ENCODE data around the gene IST1.

The IST1 gene

GRCh38 chr16:71943887-71944286, 48.6 kb downstream of the IST1 start:
- Histone ChIP-seq H3K36me3 (ENCODE audit: insufficient read depth, low read length) (no peaks in the 10 kb centered on the region), H3K4me1 (ENCODE audit: insufficient read depth, low read length) (no peaks in the 10 kb centered on the region), H3K9ac (ENCODE audit: low read depth, low read length) (no peak overlapping the region), H3K9me3 (ENCODE audit: control insufficient read depth, insufficient read depth, low read length) (no peaks in the 10 kb centered on the region)

GRCh38 chr16:71945616-71946015, 50.3 kb downstream of the IST1 start:
- H3K4me1 ChIP-seq (ENCODE audit: insufficient read depth, low read length): no peaks in the 10 kb centered on the region
- no peaks in the 10 kb centered on the region for H3K36me3 ChIP-seq (ENCODE audit: insufficient read depth, low read length)
- no peaks in the 10 kb centered on the region for H3K9me3 ChIP-seq (ENCODE audit: control insufficient read depth, insufficient read depth, low read length)
- no peak overlapping the region for H3K9ac ChIP-seq (ENCODE audit: low read depth, low read length)

DNA sequence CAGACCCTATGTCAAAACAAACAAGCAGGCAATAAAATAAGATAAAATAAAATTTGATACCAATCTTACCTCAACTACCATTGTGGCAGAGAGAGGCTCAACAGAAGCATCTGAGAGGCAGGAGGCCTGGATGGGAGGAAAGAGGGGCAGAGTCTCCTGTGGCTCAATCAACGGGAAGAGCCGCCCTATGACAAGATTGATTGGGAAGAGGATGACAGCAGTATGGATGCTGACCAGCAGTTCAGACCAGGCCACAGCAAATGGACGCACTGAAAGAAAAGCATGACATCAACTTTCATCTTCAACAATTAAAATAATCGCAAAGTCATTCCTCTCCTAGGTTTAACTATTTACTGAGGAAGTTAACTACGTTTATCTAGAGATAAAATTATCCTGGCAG, 57.5 kb downstream of the IST1 start:
- no peaks in the 10 kb centered on the region for H3K4me1 ChIP-seq (ENCODE audit: insufficient read depth, low read length)
- no peaks in the 10 kb centered on the region for H3K9me3 ChIP-seq (ENCODE audit: control insufficient read depth, insufficient read depth, low read length)
- H3K9ac ChIP-seq (ENCODE audit: low read depth, low read length): no peak overlapping the region
- no peaks in the 10 kb centered on the region for H3K36me3 ChIP-seq (ENCODE audit: insufficient read depth, low read length)

DNA sequence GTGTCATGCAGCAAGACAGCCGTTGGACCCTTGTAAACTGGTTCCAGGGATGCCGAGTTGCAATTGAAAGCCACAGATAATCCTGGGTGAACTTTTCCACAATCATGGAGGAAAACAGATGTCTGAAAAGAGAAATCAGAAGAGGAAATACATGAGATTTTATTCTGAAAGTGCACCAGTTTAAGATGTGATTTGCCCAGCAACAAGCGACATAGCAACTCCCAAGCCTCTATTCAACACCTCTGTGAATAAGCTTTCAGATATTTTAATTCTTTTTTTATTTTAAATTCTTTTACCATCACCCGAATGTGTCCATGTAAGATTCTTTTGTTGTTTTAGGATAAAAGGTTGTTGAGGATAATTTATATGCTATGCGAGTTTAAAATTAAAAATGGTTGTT, 58.8 kb downstream of the IST1 start:
- Histone ChIP-seq H3K9ac (ENCODE audit: low read depth, low read length) (no peak overlapping the region), H3K4me1 (ENCODE audit: insufficient read depth, low read length) (no peaks in the 10 kb centered on the region), H3K36me3 (ENCODE audit: insufficient read depth, low read length) (no peaks in the 10 kb centered on the region), H3K9me3 (ENCODE audit: control insufficient read depth, insufficient read depth, low read length) (no peaks in the 10 kb centered on the region)

GRCh38 chr16:71954699-71955195, 59.4 kb downstream of the IST1 start:
- Histone ChIP-seq H3K4me1 (ENCODE audit: insufficient read depth, low read length) (no peaks in the 10 kb centered on the region), H3K36me3 (ENCODE audit: insufficient read depth, low read length) (no peaks in the 10 kb centered on the region), H3K9me3 (ENCODE audit: control insufficient read depth, insufficient read depth, low read length) (no peaks in the 10 kb centered on the region), H3K9ac (ENCODE audit: low read depth, low read length) (no peak overlapping the region)

DNA sequence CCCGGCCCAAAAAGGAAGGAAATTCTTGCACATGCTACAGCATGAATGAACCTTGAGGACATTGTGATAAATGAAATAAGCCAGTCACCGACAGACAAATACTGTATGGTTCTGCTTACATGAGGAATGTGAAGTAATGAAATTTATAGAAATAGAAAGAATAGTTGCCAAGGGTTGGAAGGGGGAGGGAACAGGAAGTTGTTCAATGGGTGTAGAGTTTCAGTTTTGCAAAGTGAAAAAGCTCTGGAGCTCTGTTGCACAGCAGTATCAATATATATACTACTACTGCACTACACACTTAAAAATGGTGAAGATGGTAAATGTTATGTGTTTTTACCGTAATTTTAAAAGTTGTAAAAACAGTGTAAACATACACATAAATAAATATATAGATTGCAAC, 61.2 kb downstream of the IST1 start:
- no peak overlapping the region for H3K9ac ChIP-seq (ENCODE audit: low read depth, low read length)
- no peaks in the 10 kb centered on the region for H3K36me3 ChIP-seq (ENCODE audit: insufficient read depth, low read length)
- no peaks in the 10 kb centered on the region for H3K4me1 ChIP-seq (ENCODE audit: insufficient read depth, low read length)
- no peaks in the 10 kb centered on the region for H3K9me3 ChIP-seq (ENCODE audit: control insufficient read depth, insufficient read depth, low read length)

DNA sequence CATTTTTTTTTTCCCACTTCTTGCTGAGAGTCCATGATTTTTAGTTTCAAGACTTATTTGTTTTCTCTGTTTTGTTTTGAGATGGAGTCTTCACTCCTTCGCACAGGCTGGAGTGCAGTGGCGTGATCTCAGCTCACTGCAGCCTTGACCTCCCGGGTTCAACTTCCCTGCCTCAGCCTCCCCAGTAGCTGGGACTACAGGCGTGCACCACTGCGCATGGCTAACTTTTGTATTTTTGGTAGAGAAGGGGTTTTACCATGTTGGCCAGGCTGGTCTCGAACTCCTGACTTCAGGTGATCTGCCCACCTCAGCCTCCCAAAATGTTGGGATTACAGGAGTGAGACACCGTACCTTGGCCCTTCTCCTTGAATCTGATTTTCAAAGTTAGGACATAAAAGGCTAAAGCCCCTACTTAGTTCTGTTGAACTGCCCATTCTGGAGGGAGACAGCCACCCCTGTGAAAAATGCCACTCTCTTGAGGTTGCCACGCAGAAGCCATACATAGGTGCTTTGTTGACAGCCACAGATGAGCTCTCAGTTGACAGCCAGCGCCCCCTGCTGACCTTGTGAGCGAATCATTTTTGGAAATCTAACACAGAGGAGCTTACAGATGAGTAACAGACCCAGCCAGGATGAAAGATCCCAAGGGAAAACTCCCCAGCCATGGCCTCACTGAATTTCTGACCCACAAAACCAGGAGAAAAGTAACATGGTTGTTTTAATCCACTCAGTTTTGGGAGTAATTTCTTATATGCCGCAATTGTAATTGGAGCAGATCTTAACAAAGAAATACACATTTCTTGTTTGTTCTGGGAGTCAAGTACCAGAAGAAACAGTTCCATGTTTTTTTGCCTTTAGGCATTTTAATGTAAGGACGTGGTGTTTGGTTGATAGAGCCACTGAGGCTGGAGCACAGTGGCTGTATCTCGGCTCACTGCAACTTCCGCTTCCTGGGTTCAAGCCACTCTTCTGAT, 66.0 kb downstream of the IST1 start:
- H3K36me3 ChIP-seq (ENCODE audit: insufficient read depth, low read length): no peaks in the 10 kb centered on the region
- H3K4me1 ChIP-seq (ENCODE audit: insufficient read depth, low read length): no peaks in the 10 kb centered on the region
- H3K9me3 ChIP-seq (ENCODE audit: control insufficient read depth, insufficient read depth, low read length): no peaks in the 10 kb centered on the region
- H3K9ac ChIP-seq (ENCODE audit: low read depth, low read length): no peak overlapping the region

DNA sequence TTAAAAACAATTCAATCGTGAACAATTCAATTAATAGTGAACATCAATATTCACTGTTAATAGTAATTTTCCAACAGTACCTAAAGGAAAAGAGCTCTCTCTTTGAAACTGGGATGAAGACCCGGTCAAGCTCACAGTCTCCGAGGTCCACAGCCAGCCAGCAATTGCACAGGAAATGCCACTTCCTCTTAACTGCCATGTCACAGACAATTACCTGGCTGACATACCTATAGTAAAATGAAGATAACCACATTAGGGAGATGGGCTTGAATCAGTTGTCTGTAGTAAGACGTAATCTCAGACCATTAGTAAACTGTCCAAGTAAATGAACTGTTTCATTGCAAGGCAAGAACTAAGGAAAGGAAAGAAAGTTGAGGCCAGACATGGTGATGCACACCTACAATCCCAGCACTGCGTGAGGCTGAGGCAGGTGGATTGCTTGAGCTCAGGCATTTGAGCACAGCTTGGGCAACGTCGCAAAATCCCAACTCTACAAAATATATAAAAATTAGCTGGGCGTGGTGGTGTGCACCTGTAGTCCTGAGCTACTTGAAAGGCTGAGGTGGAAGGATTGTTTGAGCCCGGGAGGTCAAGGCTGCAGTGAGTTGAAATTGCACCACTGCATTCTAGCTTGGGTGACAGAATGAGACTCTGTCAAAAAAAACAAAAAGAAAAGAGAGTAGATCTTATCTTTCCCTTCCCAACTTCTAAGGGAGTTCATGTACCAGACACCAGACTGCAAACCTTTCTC, 68.0 kb downstream of the IST1 start:
- H3K36me3 ChIP-seq (ENCODE audit: insufficient read depth, low read length): no peaks in the 10 kb centered on the region
- no peak overlapping the region for H3K9ac ChIP-seq (ENCODE audit: low read depth, low read length)
- H3K4me1 ChIP-seq (ENCODE audit: insufficient read depth, low read length): no peaks in the 10 kb centered on the region
- H3K9me3 ChIP-seq (ENCODE audit: control insufficient read depth, insufficient read depth, low read length): no peaks in the 10 kb centered on the region

DNA sequence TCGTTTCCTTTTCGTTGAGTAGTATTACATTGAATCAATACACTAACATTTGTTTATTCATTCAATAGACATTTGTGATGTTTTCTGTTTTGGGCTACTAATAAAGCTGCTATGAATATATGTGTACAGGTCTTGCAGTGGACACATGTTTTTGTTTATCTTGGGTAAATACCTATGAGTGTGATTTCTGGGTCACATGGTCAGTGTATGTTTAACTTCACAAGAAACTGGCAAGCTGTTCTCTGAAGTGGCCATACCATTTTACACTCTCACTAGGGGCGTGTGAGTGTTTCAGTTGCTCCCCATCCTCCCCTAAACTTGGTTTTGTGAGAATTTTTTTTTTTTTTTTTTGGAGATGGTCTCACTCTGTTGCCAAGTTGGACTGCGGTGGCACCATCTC, 69.9 kb downstream of the IST1 start:
- Histone ChIP-seq H3K4me1 (ENCODE audit: insufficient read depth, low read length) (no peaks in the 10 kb centered on the region), H3K9ac (ENCODE audit: low read depth, low read length) (no peak overlapping the region), H3K36me3 (ENCODE audit: insufficient read depth, low read length) (no peaks in the 10 kb centered on the region), H3K9me3 (ENCODE audit: control insufficient read depth, insufficient read depth, low read length) (no peaks in the 10 kb centered on the region)

GRCh38 chr16:71966932-71967331, 71.6 kb downstream of the IST1 start:
- Histone ChIP-seq H3K36me3 (ENCODE audit: insufficient read depth, low read length) (no peaks in the 10 kb centered on the region), H3K4me1 (ENCODE audit: insufficient read depth, low read length) (no peaks in the 10 kb centered on the region), H3K9ac (ENCODE audit: low read depth, low read length) (no peak overlapping the region), H3K9me3 (ENCODE audit: control insufficient read depth, insufficient read depth, low read length) (no peaks in the 10 kb centered on the region)

- H3K4me1 ChIP-seq (ENCODE audit: insufficient read depth, low read length): no peaks in the 10 kb centered on the region; the same call in 1 of the 2 replicates
- H3K36me3 ChIP-seq (ENCODE audit: insufficient read depth, low read length): no peaks in the 10 kb centered on the region
- H3K9me3 ChIP-seq (ENCODE audit: control insufficient read depth, insufficient read depth, low read length): no peaks in the 10 kb centered on the region
- no peak overlapping the region for H3K9ac ChIP-seq (ENCODE audit: low read depth, low read length)
Measured at GRCh38 chr16:71969353-71969752, 74.0 kb downstream of the IST1 start.

DNA sequence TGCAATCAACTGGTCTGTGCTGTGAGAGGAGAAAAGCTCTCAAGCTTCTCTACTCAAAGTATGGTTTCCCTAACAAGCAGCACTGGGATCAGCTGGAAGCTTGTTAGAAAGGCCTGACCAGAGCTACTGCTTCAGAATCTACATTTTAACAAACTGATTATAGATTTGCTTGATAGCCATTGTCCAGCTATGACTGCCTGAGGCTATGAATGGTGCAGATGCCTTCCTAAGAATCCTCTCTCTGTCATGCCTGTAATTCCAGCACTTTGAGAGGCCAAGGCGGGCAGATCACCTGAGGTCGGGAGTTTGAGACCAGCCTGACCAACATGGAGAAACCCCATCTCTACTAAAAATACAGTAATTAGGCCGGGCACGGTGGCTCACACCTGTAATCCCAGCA, 76.2 kb downstream of the IST1 start:
- Histone ChIP-seq H3K9ac (ENCODE audit: low read depth, low read length) (no peak overlapping the region), H3K4me1 (ENCODE audit: insufficient read depth, low read length) (no peaks in the 10 kb centered on the region; the same call in 1 of the 2 replicates), H3K36me3 (ENCODE audit: insufficient read depth, low read length) (no peaks in the 10 kb centered on the region), H3K9me3 (ENCODE audit: control insufficient read depth, insufficient read depth, low read length) (no peaks in the 10 kb centered on the region)

GRCh38 chr16:71972356-71972755, 77.0 kb downstream of the IST1 start:
- H3K36me3 ChIP-seq (ENCODE audit: insufficient read depth, low read length): no peaks in the 10 kb centered on the region
- no peaks in the 10 kb centered on the region; the same call in 1 of the 2 replicates for H3K4me1 ChIP-seq (ENCODE audit: insufficient read depth, low read length)
- H3K9ac ChIP-seq (ENCODE audit: low read depth, low read length): no peak overlapping the region
- H3K9me3 ChIP-seq (ENCODE audit: control insufficient read depth, insufficient read depth, low read length): no peaks in the 10 kb centered on the region

DNA sequence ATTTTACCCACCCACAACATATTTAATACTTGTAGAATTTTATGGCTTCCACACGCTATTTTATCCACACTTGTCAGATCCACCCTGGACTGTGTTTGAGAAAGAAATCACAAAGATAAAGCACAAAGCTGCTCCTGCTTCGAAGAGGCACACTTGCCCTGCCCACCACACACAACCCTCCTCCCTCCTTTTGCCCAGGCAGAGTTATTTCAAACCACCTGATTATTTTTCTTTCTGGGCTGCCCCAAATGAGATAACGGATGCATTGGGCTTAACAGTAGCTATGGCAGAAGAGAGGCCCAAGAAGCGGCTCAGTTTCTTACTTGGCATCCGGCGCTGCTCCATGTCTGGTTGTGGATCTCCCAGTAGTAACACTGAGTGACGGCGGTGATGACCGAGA, 77.7 kb downstream of the IST1 start:
- Histone ChIP-seq H3K4me1 (ENCODE audit: insufficient read depth, low read length) (no peaks in the 10 kb centered on the region; the same call in 1 of the 2 replicates), H3K9ac (ENCODE audit: low read depth, low read length) (no peak overlapping the region), H3K36me3 (ENCODE audit: insufficient read depth, low read length) (no peaks in the 10 kb centered on the region), H3K9me3 (ENCODE audit: control insufficient read depth, insufficient read depth, low read length) (no peaks in the 10 kb centered on the region)
